Gastroesophageal sphincter (tissue), 3 donors: ENCODE data around the gene GP2.

Source experiments
- POLR2A ChIP-seq, 2 donors: fragments of 450-650 bp; IDR thresholded peaks; one replicate each; pipeline ENCODE4 v1.6.1; 2017; ENCODE audit warnings: antibody characterized with exemption in 2 of 2, mild to moderate bottlenecking in 2 of 2, moderate library complexity in 1 of 2
- POLR2AphosphoS5 ChIP-seq: sonication (generic); formaldehyde crosslinking; IDR thresholded peaks from one replicate; pipeline ENCODE4 v1.6.1; 2017; ENCODE audit warnings: antibody characterized with exemption
- TF ChIP-seq, protein P1 (sequence below), 4 experiments: fragments of 200-600 bp in 2 of 4; fragments of 450-650 bp in 2 of 4; sonication (generic) in 1 of 4; IDR thresholded peaks; one replicate each; pipeline ENCODE4 v1.5.1; 2017 to 2019; ENCODE audit warnings: antibody characterized with exemption in 4 of 4, mild to moderate bottlenecking in 2 of 4, moderate library complexity in 2 of 4

DNA sequence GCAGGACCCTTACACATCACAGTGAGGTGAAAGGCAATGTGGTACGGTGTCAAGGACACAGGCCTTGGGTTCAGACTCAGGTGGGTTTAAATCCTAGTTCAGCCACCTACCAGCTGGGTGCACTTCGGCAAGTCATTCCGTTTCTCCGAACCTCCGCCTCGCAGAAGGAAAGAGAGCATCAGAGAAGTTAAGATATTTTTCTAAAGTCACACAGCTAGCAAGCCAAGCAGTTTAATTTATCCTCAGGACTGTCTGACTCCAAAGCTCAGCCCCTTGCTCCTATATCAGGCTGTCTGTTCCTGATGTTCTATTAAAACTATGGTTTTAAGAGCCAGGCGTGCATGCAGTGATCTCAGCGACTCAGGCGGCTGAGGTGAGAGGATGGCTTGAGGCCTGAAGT lies 65.1 kb downstream of the GP2 start:
- TF ChIP-seq, protein P1, sequence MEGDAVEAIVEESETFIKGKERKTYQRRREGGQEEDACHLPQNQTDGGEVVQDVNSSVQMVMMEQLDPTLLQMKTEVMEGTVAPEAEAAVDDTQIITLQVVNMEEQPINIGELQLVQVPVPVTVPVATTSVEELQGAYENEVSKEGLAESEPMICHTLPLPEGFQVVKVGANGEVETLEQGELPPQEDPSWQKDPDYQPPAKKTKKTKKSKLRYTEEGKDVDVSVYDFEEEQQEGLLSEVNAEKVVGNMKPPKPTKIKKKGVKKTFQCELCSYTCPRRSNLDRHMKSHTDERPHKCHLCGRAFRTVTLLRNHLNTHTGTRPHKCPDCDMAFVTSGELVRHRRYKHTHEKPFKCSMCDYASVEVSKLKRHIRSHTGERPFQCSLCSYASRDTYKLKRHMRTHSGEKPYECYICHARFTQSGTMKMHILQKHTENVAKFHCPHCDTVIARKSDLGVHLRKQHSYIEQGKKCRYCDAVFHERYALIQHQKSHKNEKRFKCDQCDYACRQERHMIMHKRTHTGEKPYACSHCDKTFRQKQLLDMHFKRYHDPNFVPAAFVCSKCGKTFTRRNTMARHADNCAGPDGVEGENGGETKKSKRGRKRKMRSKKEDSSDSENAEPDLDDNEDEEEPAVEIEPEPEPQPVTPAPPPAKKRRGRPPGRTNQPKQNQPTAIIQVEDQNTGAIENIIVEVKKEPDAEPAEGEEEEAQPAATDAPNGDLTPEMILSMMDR (IDR thresholded peaks at IDR 0.05) = no peak
- TF ChIP-seq POLR2A (IDR thresholded peaks at IDR 0.05) = no peak
- TF ChIP-seq POLR2AphosphoS5 = no peak
